ENCODE measurements around the gene TIMM10. TPM values are rescaled to one million over a fixed set of nuclear protein-coding genes. Genes with fewer than 3 reads are reported as not detected.
"Not testable (repeated sequence)": the region's sequence is repeated elsewhere in the genome, so short reads cannot be mapped to it uniquely, and the experiment has no call there.

The TIMM10 gene
- total RNA-seq, 1 experiment from 2014 or later = 152 TPM

DNA sequence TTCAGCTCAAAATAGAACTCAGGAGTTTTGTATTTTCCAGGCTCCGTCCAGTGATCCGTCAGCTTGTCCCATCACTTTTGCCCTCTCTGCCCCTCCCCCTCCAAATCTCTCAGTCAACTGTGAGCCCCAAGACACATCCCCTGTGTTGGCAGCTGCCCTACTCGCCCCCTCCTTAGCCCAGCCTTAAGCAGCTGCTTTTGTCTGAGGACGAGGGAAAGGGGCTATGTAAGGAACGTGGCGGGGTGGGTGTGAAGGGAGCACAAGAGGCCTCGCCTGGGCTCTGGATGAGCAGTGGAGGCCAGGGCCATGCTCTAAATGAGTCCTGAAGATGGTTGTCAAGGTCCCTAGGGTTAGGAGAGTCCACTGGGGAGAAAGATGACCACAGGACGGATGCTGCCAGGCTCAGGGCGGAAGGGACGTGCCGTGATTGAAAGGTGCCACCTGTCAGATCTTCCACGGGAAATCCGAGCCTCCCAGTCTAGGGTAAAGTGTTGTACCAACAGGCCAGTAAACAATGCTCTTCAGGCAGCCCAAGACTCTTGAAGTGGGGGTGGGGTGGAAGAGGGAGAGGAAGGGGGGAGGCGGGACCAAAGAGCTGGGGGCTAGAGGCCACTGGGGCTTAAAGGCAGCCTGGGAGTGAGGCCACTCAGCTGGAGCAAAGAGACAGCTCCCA is 6.5 kb upstream of the TIMM10 start, which contains the start of gene SMTNL1:
TSS of gene SMTNL1 (plus strand) at position 649 of the 673 bp plus-strand sequence. CDS start 5,048 bp downstream, outside the sequence.
- no peaks in the 10 kb centered on the region for H3K4me1 ChIP-seq (ENCODE audit: control insufficient read depth, insufficient read depth, low read length)
- H3K27ac ChIP-seq (ENCODE audit: low read length) = no peak within 1 kb of the TSS
- H3K27me3 ChIP-seq (ENCODE audit: control insufficient read depth, insufficient read depth, low read length) = no peaks in the 10 kb centered on the region
- DNase-seq (ENCODE audit: low read depth, low spot score) (no peak), ATAC-seq (no peak)
- TF ChIP-seq TCF7L2 (IDR thresholded peaks at IDR 0.05; ENCODE audit: low read depth, low read length) = no peak
- TF ChIP-seq, protein P1, sequence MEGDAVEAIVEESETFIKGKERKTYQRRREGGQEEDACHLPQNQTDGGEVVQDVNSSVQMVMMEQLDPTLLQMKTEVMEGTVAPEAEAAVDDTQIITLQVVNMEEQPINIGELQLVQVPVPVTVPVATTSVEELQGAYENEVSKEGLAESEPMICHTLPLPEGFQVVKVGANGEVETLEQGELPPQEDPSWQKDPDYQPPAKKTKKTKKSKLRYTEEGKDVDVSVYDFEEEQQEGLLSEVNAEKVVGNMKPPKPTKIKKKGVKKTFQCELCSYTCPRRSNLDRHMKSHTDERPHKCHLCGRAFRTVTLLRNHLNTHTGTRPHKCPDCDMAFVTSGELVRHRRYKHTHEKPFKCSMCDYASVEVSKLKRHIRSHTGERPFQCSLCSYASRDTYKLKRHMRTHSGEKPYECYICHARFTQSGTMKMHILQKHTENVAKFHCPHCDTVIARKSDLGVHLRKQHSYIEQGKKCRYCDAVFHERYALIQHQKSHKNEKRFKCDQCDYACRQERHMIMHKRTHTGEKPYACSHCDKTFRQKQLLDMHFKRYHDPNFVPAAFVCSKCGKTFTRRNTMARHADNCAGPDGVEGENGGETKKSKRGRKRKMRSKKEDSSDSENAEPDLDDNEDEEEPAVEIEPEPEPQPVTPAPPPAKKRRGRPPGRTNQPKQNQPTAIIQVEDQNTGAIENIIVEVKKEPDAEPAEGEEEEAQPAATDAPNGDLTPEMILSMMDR (IDR thresholded peaks at IDR 0.05) = no peak
- TF ChIP-seq POLR2AphosphoS5 (IDR thresholded peaks at IDR 0.05; ENCODE audit: low read depth, low read length) = no peak
- no peak for TF ChIP-seq SIN3A (IDR thresholded peaks at IDR 0.05; ENCODE audit: borderline replicate concordance, insufficient read depth, low read depth, low read length)
- TF ChIP-seq, protein P2, sequence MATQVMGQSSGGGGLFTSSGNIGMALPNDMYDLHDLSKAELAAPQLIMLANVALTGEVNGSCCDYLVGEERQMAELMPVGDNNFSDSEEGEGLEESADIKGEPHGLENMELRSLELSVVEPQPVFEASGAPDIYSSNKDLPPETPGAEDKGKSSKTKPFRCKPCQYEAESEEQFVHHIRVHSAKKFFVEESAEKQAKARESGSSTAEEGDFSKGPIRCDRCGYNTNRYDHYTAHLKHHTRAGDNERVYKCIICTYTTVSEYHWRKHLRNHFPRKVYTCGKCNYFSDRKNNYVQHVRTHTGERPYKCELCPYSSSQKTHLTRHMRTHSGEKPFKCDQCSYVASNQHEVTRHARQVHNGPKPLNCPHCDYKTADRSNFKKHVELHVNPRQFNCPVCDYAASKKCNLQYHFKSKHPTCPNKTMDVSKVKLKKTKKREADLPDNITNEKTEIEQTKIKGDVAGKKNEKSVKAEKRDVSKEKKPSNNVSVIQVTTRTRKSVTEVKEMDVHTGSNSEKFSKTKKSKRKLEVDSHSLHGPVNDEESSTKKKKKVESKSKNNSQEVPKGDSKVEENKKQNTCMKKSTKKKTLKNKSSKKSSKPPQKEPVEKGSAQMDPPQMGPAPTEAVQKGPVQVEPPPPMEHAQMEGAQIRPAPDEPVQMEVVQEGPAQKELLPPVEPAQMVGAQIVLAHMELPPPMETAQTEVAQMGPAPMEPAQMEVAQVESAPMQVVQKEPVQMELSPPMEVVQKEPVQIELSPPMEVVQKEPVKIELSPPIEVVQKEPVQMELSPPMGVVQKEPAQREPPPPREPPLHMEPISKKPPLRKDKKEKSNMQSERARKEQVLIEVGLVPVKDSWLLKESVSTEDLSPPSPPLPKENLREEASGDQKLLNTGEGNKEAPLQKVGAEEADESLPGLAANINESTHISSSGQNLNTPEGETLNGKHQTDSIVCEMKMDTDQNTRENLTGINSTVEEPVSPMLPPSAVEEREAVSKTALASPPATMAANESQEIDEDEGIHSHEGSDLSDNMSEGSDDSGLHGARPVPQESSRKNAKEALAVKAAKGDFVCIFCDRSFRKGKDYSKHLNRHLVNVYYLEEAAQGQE (IDR thresholded peaks at IDR 0.05; ENCODE audit: insufficient read depth in 1 of 2, low read depth in 2 of 2, low read length in 1 of 2) = no peak
- ChIA-PET CTCF (no interaction called here), POLR2A (no interaction called here)
- in situ Hi-C loops (cut with HindIII; ENCODE audit: low pct_unique_long_range_greater_than_20kb, low sequenced_read_pairs) (no loop called here), intact Hi-C loops (cut with micrococcal nuclease; ENCODE audit: unreplicated experiment) (no loop called here)
- H3K4me3 ChIP-seq (ENCODE audit: low read depth in 2 of 2, low read length in 2 of 2) = no peak within 1 kb of the TSS
- no TSS peak for BruUV-seq (replicated peaks)
- no peaks in the 10 kb centered on the region for H3K9me3 ChIP-seq (ENCODE audit: control insufficient read depth, insufficient read depth, low read depth, low read length)
- no peaks in the 10 kb centered on the region for H3K36me3 ChIP-seq (ENCODE audit: control insufficient read depth, insufficient read depth, low read length)

DNA sequence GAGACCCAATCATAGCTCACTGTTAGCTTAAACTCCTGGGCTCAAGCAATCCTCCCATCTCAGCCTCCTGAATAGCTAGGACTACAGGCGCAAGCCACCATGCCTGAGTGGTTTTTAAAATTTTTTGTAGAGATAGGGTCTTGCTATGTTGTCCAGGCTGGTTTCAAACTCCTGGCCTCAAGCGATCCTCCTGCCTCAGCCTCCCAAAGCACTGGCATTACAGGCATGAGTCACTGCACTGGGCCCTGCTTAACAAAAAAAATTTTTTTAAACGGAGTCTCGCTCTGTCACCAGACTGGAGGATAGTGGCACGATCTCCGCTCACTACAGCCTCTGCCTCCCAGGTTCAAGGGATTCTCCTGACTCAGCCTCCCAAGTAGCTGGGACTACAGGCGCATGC is 3.9 kb upstream of the TIMM10 start:
- H3K4me1 ChIP-seq (ENCODE audit: control insufficient read depth, insufficient read depth, low read length) = peaks cover 11% of the 10 kb centered on the region
- intact Hi-C loops (cut with micrococcal nuclease; ENCODE audit: unreplicated experiment); CTCF ChIA-PET; H3K4me3 ChIP-seq (ENCODE audit: low read depth in 2 of 2, low read length in 2 of 2); DNase-seq (ENCODE audit: low read depth, low spot score); H3K27ac ChIP-seq (ENCODE audit: low read length); BruUV-seq (replicated peaks); H3K9me3 ChIP-seq (ENCODE audit: control insufficient read depth, insufficient read depth, low read depth, low read length); ATAC-seq; H3K27me3 ChIP-seq (ENCODE audit: control insufficient read depth, insufficient read depth, low read length); H3K36me3 ChIP-seq (ENCODE audit: control insufficient read depth, insufficient read depth, low read length); in situ Hi-C loops (cut with HindIII; ENCODE audit: low pct_unique_long_range_greater_than_20kb, low sequenced_read_pairs): not testable (repeated sequence)
- POLR2A ChIA-PET = interaction anchor here (0.6 kb wide), 1 partner anchor 110 kb away, joined by 3 read pairs; no protein-coding TSS in a partner anchor

DNA sequence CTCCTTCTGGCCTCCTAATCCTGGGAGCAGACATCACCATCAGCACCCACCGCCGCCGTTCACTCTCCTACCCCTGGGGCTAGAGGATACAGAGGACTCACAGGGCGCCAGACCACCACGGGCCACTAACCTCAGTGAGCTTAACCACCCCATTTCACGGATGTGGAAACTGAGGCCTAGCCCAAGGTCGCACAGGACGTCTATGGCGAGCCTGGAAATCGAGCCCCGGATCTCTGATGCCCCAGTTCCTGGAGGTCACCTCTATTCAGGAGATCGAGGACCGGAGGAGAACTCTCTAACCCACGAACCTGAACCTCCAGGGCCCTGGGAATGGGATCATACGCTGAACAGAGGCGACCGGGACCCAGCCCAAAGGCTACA is 349 bp downstream of the TIMM10 start:
- no TSS peak for BruUV-seq (replicated peaks)
- CTCF ChIA-PET = no interaction called here
- H3K4me3 ChIP-seq (ENCODE audit: low read depth in 2 of 2, low read length in 2 of 2) = peak overlapping the region; percentile 75 to 99
- POLR2A ChIA-PET = no interaction called here
- in situ Hi-C loops (cut with HindIII; ENCODE audit: low pct_unique_long_range_greater_than_20kb, low sequenced_read_pairs) (no loop called here), intact Hi-C loops (cut with micrococcal nuclease; ENCODE audit: unreplicated experiment) (loop anchor here (1.0 kb wide), 1 partner anchor 111 kb away; no protein-coding TSS in a partner anchor)
- TF ChIP-seq POLR2AphosphoS5 (IDR thresholded peaks at IDR 0.05; ENCODE audit: low read depth, low read length) = no peak
- TF ChIP-seq, protein P1 (IDR thresholded peaks at IDR 0.05) = no peak
- peaks cover 12% of the 10 kb centered on the region for H3K36me3 ChIP-seq (ENCODE audit: control insufficient read depth, insufficient read depth, low read length)
- peaks cover 13% of the 10 kb centered on the region for H3K4me1 ChIP-seq (ENCODE audit: control insufficient read depth, insufficient read depth, low read length)
- H3K27me3 ChIP-seq (ENCODE audit: control insufficient read depth, insufficient read depth, low read length) = no peaks in the 10 kb centered on the region
- H3K9me3 ChIP-seq (ENCODE audit: control insufficient read depth, insufficient read depth, low read depth, low read length) = no peaks in the 10 kb centered on the region
- peak overlapping the region; percentile 98 for H3K27ac ChIP-seq (ENCODE audit: low read length)
- peak; percentile 41 for ATAC-seq
- no peak for DNase-seq (ENCODE audit: low read depth, low spot score)
